HG03095 (cell line): ENCODE data around the gene ANKRD9.

Experiments used
- ATAC-seq: cut with Tn5 transposase; IDR thresholded peaks from one replicate; pipeline ENCODE4 v1.9.1; 2021; ENCODE audit warnings: moderate library complexity; ENCODE audit not compliant: unreplicated experiment

ANKRD9 gene

GRCh38 chr14:102513899-102514772 is 4.6 kb upstream of the ANKRD9 start:
- ATAC-seq: no peak

GRCh38 chr14:102512793-102513300 is 3.3 kb upstream of the ANKRD9 start:
- ATAC-seq: no peak

- no peak for ATAC-seq
Measured at GRCh38 chr14:102511538-102511937, 2.0 kb upstream of the ANKRD9 start.

GRCh38 chr14:102510616-102511520 is 1.3 kb upstream of the ANKRD9 start:
- ATAC-seq: no peak

GRCh38 chr14:102508774-102509745 is 516 bp downstream of the ANKRD9 start:
- peak; percentile 5 for ATAC-seq

- no peak for ATAC-seq
Measured at GRCh38 chr14:102508410-102508773, 1.2 kb downstream of the ANKRD9 start.

GRCh38 chr14:102507857-102508312 is 1.7 kb downstream of the ANKRD9 start:
- ATAC-seq: no peak

GRCh38 chr14:102507081-102507856 is 2.3 kb downstream of the ANKRD9 start:
- ATAC-seq: no peak

- no peak for ATAC-seq
Measured at GRCh38 chr14:102506626-102506925, 3.0 kb downstream of the ANKRD9 start.

- no peak for ATAC-seq
Measured at GRCh38 chr14:102505775-102506625, 3.6 kb downstream of the ANKRD9 start.

GRCh38 chr14:102505000-102505619 is 4.5 kb downstream of the ANKRD9 start:
- ATAC-seq: no peak

- ATAC-seq: no peak
Measured at GRCh38 chr14:102504328-102504999, 5.1 kb downstream of the ANKRD9 start.

- no peak for ATAC-seq
Measured at GRCh38 chr14:102503641-102504327, 5.8 kb downstream of the ANKRD9 start.

- ATAC-seq: no peak
Measured at GRCh38 chr14:102502571-102502970, 7.0 kb downstream of the ANKRD9 start.

- no peak for ATAC-seq
Measured at GRCh38 chr14:102501751-102502315, 7.7 kb downstream of the ANKRD9 start.

GRCh38 chr14:102500713-102501112 is 8.9 kb downstream of the ANKRD9 start:
- no peak for ATAC-seq

- ATAC-seq: no peak
Measured at GRCh38 chr14:102500158-102500662, 9.4 kb downstream of the ANKRD9 start.
